GM19193 (cell line): ENCODE measurements around the gene DND1.
A peak's percentile ranks its signal among the peaks of the same experiment; 100 is the strongest.

ENCODE experiments used
- POLR2A ChIP-seq: IDR thresholded peaks from 4 replicates; pipeline ENCODE4 v1.6.1; 2011; ENCODE audit not compliant: insufficient read depth, insufficient read length; ENCODE audit errors: extremely low read depth

The DND1 gene

GRCh38 chr5:140673187-140673976, at the start of gene DND1:
TSS of gene DND1 (minus strand) at chr5:140673576. CDS start at chr5:140673542, 34 bp downstream.
- no peak for TF ChIP-seq POLR2A

- no peak for TF ChIP-seq POLR2A
Measured at GRCh38 chr5:140718266-140718592, 44.9 kb upstream of the DND1 start.

- no peak for TF ChIP-seq POLR2A
Measured at GRCh38 chr5:140713562-140714094, 40.3 kb upstream of the DND1 start.

- no peak for TF ChIP-seq POLR2A
Measured at GRCh38 chr5:140711794-140712193, 38.4 kb upstream of the DND1 start.

- TF ChIP-seq POLR2A: no peak
Measured at GRCh38 chr5:140710899-140711552, 37.6 kb upstream of the DND1 start.

GRCh38 chr5:140707812-140708211, 34.4 kb upstream of the DND1 start:
- no peak for TF ChIP-seq POLR2A

GRCh38 chr5:140700177-140701144, 27.1 kb upstream of the DND1 start, which contains the start of gene ZMAT2:
TSS of gene ZMAT2 (plus strand) at chr5:140700447. CDS start at chr5:140700461, 14 bp downstream.
- peak; percentile 84 for TF ChIP-seq POLR2A

- no peak for TF ChIP-seq POLR2A
Measured at GRCh38 chr5:140696891-140697492, 23.6 kb upstream of the DND1 start.

GRCh38 chr5:140694276-140694675, 20.9 kb upstream of the DND1 start:
- TF ChIP-seq POLR2A: no peak

- peak; percentile 96 for TF ChIP-seq POLR2A
Measured at GRCh38 chr5:140690941-140691924, 17.9 kb upstream of the DND1 start, which contains the start of the genes HARS1 and HARS2. TSS of gene HARS1 (minus strand) at chr5:140691370. CDS start at chr5:140691304, 66 bp downstream. TSS of gene HARS2 (plus strand) at chr5:140691455. CDS start at chr5:140691649, 194 bp downstream.

- TF ChIP-seq POLR2A: no peak
Measured at GRCh38 chr5:140690376-140690932, 17.1 kb upstream of the DND1 start.

- TF ChIP-seq POLR2A: no peak
Measured at GRCh38 chr5:140678993-140679392, 5.6 kb upstream of the DND1 start.

GRCh38 chr5:140677947-140678346, 4.6 kb upstream of the DND1 start:
- no peak for TF ChIP-seq POLR2A

- TF ChIP-seq POLR2A: no peak
Measured at GRCh38 chr5:140674629-140675028, 1.3 kb upstream of the DND1 start.
